ENCODE measurements around the gene CFAP210.
"Not testable (repeated sequence)": the region's sequence is repeated elsewhere in the genome, so short reads cannot be mapped to it uniquely, and the experiment has no call there.

GRCh38 chr2:169615982-169616381 is 78.2 kb downstream of the CFAP210 start:
- TF ChIP-seq, protein P1, sequence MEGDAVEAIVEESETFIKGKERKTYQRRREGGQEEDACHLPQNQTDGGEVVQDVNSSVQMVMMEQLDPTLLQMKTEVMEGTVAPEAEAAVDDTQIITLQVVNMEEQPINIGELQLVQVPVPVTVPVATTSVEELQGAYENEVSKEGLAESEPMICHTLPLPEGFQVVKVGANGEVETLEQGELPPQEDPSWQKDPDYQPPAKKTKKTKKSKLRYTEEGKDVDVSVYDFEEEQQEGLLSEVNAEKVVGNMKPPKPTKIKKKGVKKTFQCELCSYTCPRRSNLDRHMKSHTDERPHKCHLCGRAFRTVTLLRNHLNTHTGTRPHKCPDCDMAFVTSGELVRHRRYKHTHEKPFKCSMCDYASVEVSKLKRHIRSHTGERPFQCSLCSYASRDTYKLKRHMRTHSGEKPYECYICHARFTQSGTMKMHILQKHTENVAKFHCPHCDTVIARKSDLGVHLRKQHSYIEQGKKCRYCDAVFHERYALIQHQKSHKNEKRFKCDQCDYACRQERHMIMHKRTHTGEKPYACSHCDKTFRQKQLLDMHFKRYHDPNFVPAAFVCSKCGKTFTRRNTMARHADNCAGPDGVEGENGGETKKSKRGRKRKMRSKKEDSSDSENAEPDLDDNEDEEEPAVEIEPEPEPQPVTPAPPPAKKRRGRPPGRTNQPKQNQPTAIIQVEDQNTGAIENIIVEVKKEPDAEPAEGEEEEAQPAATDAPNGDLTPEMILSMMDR (IDR thresholded peaks at IDR 0.05; ENCODE audit: low read depth, low read length), result not testable (repeated sequence)
- TF ChIP-seq EZH2phosphoT487 (IDR thresholded peaks at IDR 0.05; ENCODE audit: low read depth), result not testable (repeated sequence)
